HG03521 (cell line): ENCODE measurements around the gene LAMA4.

Experiments used
- ATAC-seq: cut with Tn5 transposase; IDR thresholded peaks from one replicate; pipeline ENCODE4 v1.9.1; 2021; ENCODE audit warnings: mild to moderate bottlenecking, moderate library complexity; ENCODE audit not compliant: unreplicated experiment

LAMA4 gene

DNA sequence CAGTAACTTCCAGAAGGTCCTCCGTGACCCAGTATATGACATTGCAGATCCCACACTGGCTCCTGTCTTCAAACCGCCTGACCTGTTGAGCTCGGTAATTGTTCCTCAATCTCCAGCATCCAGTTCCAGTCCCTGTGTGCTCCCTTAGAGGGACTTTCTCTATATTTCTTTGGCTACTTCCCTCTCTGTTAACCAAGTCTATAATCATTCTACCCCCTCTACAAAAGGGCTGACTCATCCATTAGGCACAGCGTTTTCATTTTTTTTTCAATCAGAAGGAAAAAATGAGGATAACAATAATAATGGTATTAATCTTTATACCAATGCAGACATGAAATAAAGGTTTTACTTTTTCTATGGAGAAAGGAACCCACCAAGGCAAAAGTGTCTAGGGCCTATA is 97.7 kb downstream of the LAMA4 start:
- ATAC-seq: no peak

DNA sequence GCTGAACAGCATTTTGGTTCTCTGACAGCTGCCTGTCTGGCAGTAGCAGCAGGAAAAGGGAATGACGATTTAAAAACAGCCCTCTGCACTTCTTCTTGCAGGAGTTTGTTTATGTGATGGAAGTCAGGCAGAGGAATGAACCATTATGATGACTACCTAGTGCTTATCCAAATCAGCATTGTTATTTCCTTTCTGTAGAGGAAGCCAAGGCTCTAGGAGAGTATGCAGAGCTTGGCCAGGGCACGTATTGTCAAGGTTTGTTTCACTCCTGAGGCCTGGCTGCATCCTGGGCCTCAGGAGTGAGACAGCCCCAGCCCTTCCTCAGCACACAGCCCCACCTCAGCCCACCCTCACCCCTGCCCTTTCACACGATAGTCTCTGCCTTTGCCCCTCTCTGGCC is 98.5 kb downstream of the LAMA4 start:
- ATAC-seq: no peak

DNA sequence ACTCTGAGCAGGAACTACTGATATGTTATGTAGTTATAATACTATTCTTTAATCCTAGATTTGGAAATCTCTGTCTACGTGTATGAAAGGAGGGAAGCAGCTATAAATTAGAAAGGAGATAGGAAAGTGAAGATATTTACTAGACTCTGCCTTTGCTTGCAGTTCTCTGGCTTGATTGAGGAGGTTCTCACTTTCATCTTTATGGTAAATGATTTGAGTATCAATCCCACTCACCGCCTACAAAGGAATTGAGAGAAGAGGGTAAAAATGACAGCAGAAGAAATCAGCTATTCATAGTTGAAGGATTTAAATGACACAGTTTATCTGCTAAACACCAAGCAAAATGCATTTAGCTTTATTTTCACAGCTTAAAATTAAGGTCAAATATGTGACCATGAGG is 99.7 kb downstream of the LAMA4 start:
- ATAC-seq: no peak

DNA sequence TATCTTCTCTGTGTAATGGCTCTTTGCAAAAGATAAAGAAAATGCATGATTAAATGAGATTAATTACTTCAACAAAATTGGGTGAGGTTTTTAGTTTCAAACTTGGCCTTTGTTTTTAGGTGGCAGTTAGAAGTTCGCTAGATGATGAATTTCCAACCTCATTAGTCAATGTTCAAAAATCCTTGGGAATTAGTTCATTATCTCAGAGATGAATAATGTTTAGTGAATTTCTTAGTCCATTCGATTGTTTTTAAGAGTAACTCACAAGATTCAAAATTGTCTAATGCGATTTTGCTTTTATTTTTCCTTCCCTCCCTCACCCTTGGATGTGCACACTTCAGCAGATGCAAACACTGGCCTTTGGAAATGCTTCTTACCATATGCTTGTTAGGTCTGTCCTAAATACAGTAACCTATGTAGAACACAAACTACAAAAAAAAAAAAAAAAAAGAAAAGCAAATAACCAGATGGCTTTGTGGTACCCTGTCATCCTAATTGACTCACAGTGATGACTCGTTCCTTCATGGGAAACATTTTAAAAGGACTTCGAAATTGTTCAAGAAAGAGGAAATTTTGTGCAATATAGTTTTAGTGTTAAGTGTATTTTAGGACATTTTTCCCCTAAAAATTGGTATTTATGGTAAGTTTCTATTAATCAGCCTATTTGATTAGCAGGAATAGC is 100.3 kb downstream of the LAMA4 start:
- ATAC-seq: no peak

DNA sequence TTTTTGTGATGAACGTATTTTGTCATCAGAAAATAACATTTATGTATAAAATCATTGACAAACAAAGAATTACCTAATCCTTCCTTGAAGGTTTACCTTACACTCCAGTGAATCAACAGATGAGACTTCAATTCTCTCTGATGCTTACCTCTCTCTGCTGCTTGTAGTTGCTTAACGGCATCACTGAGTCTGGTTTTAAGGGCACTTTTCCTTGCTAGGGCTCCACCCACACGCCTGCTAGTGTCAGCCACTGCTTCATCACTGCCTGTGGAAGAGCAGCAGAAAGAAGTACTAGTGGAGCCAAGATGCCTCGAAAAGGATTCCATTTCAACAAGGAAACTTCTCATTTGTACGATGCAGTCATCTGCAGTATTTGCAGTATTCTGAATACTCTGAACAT is 104.0 kb downstream of the LAMA4 start:
- no peak for ATAC-seq

- no peak for ATAC-seq
Observed at GRCh38 chr6:112149719-112150263, 104.6 kb downstream of the LAMA4 start.

GRCh38 chr6:112149236-112149635 is 105.1 kb downstream of the LAMA4 start:
- ATAC-seq: no peak

GRCh38 chr6:112148103-112148502 is 106.3 kb downstream of the LAMA4 start:
- ATAC-seq: no peak

GRCh38 chr6:112145080-112145573 is 109.2 kb downstream of the LAMA4 start:
- no peak for ATAC-seq

DNA sequence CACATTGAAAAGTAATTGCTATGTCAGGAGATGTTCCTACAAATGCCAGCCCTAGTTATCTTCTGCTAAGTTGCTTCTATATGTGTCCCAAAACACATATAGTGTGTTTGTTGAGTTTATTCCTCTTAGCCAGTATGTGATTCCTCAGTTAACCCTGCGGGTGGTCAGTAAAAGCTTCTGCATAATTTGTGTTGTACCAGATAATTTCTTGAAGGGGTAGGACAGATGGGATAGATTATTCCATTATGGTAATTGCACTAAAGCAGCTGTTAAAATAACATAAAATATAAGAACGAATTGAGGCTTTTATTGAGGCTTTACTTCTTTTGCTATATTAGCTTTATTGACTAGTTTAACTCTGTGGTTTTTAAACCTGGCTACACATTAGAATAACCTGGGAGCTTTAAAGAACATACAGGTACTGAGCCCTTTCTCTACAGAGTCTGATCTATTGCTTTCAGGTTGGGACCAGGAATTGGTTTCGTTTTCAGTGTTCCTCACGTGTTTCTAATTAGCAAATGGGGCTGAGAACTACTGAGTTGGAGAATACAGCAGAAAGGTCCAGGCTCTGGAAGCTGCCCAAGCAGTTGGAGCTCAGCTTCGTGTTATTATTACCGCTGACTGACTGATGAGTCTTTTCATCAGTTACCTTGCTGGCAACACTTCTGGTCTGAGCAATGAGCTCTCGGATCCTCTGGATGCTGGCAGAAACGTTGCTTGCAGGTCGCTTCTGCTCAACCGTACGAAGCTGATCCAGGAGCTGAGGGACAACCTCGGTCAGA is 110.0 kb downstream of the LAMA4 start:
- ATAC-seq: no peak

DNA sequence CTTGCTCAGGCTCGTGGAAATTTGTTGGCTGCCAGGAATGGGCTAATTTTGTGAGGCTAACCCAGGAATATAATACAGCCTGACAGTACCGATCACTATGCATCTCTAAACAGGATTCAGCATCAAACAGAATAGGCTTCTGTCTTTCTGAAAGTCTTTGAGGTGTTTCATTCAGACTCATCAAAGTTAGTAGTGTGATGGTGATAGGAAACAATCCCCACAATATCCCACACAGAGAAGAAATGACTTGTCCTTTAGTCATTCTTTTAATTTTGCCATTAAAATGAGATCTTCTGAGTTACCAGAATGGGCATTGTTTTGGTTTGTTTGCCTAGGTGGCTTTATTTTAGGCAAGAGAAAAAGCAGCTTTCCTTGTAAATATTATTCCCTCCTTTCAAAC is 112.7 kb downstream of the LAMA4 start:
- no peak for ATAC-seq

GRCh38 chr6:112139052-112139451 is 115.3 kb downstream of the LAMA4 start:
- no peak for ATAC-seq

GRCh38 chr6:112130878-112131277 is 123.5 kb downstream of the LAMA4 start:
- ATAC-seq: no peak

DNA sequence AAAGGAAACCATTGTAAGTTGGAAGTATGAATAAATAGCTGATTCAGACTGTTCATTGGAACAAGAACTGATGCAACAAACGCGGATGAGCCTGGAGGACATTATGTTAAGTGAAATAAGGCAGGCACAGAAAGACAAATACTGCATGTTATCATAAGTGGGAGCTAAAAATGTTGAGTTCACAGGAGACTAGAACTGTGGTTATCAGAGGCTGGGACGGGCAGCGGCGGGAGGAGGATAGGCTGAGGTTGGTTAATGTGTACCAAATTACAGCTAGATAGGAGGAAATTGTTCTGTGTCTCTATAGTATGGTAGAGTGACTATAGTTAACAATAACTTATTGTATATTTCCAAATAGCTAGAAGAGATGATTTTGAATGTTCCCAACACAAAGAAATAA is 126.2 kb downstream of the LAMA4 start:
- no peak for ATAC-seq

DNA sequence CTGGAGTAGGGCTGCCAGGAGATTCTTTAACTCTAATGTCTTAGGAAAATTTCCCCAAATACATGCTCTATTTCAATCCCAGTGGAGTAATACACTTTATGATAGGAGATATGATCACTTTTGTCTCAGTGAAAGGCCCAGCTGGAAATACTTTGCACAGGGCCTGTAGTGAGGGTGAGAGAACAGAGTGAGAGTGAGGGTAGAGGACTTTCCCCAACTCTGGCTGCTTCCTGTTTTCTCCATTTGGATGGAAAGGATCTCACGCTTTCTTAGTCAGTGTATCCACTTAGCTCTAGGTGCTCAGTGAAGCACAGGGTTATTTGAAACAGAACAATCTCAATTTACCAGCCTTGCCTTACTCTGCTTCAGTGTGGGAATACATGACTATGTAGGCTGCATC is 130.4 kb downstream of the LAMA4 start:
- ATAC-seq: no peak

DNA sequence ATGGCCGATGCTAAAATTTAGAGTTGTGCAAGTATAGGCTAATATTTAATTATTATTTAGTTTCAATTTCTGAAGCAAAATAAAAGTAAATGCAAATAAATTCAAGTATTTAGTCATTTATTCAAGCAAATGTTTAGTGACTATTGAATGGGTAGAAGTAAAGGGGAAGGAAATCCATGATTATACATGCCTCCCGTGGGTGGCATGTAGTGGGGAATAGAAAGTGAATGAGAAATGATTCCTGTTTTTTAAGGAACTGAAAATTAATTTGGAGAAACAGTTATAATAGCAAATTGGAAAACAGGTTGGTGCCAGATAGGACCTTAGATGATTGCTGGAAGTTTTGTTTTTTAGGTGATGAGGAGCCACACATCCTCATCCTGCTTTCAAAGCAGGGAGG is 131.6 kb downstream of the LAMA4 start:
- no peak for ATAC-seq

DNA sequence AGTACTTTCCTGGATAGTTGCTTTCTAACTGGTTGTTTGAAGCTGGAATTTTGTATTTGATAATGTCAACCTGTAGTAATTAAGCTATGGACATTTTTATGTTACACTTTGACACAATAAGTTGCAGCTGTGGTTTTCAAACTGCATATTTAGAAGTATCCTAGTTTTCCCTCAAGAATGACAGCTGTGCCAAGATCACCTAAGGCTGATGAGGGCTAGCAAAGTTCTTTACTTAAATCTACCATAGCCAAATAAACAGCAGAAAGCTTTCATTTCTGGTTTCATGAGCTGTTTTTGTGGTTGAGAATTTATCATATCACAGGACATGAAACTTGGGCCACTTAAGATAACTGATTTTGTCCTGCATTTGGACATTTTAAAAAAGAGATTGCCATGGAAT is 136.3 kb downstream of the LAMA4 start:
- ATAC-seq: no peak

DNA sequence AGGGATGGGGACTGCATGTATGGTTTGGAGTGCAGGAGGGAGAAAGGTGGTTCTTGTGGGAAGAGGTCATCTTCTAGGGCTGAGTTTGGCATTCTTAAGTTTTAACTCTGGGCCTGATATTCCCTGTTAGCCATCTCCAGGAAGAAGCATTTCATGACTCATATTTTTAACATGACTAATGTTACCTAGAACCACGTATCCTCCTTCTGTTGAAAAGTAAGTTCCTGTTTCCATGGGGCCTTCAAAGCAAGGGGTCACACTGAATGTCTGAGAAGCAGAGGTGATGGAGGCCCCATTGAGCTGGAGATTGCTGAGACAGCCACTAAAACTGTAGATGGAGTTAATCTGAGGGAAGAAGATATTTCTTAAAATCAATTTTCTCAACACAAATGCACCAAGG is 136.8 kb downstream of the LAMA4 start:
- ATAC-seq: no peak

DNA sequence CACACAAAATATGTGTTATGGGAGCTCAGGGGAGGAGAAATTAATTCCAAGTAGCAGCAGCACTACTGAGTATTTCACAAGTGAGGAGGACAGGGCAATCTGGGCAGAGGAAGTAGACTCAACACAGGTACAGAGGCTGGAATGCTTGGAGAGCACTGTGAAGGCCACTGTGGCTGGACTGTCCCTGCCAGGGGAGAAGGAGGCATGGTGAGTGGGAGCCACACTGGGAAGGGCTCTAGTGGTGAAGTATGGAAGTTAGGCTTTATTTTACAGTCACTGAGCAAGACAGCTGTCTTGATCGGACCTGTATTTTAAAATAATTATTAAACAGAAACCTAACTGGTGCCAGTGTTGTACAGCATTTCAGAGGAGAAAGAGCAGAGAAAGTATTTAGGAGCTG is 138.1 kb downstream of the LAMA4 start:
- no peak for ATAC-seq

DNA sequence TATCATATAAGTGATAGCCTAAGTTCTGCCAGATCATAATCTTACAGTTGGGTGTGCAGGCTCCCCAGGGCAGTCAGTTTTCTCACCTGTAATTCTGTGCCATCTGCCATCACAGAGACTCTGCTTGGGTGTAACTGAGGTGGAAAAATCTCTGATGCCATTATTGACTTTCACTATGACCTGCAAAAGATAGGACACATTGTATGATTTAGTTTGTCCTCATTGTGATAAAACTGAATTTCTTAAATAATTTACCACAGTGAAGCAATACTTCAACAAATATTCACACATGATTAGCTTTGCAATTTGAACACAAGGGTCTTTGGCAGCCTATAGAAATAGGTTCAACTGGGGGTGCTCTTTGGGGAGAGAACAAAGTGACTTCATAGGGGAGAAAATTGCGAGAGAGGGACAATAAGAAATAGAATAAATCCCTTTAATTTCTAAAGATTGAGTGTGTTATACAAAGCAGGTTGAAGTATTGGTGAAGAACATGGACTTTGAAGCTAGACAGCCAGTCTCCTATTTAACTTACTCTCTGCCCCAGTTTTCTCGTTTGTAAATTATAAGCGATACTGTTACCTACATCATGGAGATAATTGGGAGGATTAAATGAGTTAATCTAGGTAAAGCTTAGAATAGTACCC is 139.7 kb downstream of the LAMA4 start:
- no peak for ATAC-seq

DNA sequence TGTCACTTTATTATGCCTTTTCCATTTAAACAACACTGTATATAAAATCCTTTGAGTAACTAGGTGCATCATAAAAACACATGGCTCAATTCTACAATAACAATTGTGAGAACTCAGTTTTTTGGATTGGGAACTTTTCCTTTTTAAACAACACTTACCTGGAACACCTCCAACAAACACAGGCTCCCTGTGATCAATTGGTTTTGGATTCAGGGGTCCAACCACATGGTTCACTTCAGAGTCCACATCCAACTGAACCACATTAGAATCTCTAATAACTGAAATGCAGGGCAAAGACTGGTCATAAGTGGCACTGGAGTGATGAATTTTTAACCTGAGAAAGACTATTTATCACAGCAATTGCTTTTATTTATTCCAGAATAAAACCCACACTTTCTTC is 140.4 kb downstream of the LAMA4 start:
- no peak for ATAC-seq

DNA sequence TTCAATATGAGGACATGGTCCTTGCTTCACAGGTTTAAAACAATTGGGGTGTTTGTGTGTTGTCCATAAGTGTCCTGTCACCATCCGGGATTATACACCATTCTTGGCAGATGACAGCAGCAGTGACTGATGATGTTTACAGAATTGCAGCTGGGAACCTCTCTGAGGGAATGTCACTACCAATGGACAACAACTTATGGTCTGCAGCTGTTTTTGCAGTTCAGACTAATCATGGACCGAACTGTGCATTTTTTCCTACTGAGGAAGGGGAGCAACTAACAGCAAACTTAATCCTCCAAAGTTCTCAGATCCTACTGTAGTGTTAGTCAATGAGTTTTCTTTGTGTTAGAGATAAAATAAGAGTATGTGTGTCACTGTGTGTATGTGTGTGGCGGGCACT is 140.9 kb downstream of the LAMA4 start:
- no peak for ATAC-seq
